Thymus (tissue), 11 donors: Measurements from ENCODE around the gene KAZN. TPM values are rescaled to one million over a fixed set of nuclear protein-coding genes. Genes with fewer than 3 reads are reported as not detected.

Experiments
- DNase-seq, 9 donors: peaks; one replicate each; pipeline ENCODE4 v3.0.0-alpha.2; 2013; ENCODE audit warnings: low spot score in 9 of 9, low read depth in 6 of 9, missing footprints in 1 of 9
- H3K27ac ChIP-seq, 2 donors: one replicate each; pipeline ENCODE4 v1.5.1; 2013; ENCODE audit warnings: control low read depth in 1 of 2, low read depth in 1 of 2, low read length in 1 of 2, mild to moderate bottlenecking in 1 of 2, moderate library complexity in 1 of 2
- H3K27me3 ChIP-seq, 2 donors: one replicate each; pipeline ENCODE4 v1.5.1; 2013; ENCODE audit warnings: low read length in 1 of 2; ENCODE audit not compliant: control insufficient read depth in 2 of 2, insufficient read depth in 1 of 2
- H3K36me3 ChIP-seq, 2 donors: one replicate each; pipeline ENCODE4 v1.5.1; 2013; ENCODE audit warnings: low read length in 1 of 2, mild to moderate bottlenecking in 1 of 2, moderate library complexity in 1 of 2; ENCODE audit not compliant: control insufficient read depth in 2 of 2, insufficient read depth in 2 of 2
- H3K4me1 ChIP-seq, 2 donors: one replicate each; pipeline ENCODE4 v1.5.1; 2013; ENCODE audit warnings: low read length in 2 of 2; ENCODE audit not compliant: control insufficient read depth in 2 of 2, insufficient read depth in 2 of 2
- H3K4me3 ChIP-seq, 2 donors: one replicate each; pipeline ENCODE4 v1.5.1; 2013; ENCODE audit warnings: low read length in 2 of 2, control low read depth in 1 of 2, mild to moderate bottlenecking in 1 of 2
- H3K9me3 ChIP-seq, 2 donors: one replicate each; pipeline ENCODE4 v1.5.1; 2013; ENCODE audit warnings: low read length in 1 of 2, mild to moderate bottlenecking in 1 of 2; ENCODE audit not compliant: control insufficient read depth in 2 of 2, insufficient read depth in 1 of 2
- WGBS: extraction: QIAGEN DNeasy Blood & Tissue Kit; methylation state at CpG from one replicate; pipeline ENCODE4 v1.1.7; 2013; 5-methylcytosine and 5-hydroxymethylcytosine counted together
- polyA plus RNA-seq: library from polyadenylated mRNA; stranded (reverse); fragments of 200-250 nt; gene quantifications from one replicate; pipeline ENCODE4 v1.2.3, GENCODE V29; 2013
- total RNA-seq: library from RNA; stranded (reverse); fragments of 120-200 nt; gene quantifications from one replicate; pipeline ENCODE4 v1.2.4, GENCODE V29; 2013
- donor health status: healthy.

Gene KAZN
- total and polyA plus RNA-seq, 2 donors: 1.3 to 5.7 TPM

DNA sequence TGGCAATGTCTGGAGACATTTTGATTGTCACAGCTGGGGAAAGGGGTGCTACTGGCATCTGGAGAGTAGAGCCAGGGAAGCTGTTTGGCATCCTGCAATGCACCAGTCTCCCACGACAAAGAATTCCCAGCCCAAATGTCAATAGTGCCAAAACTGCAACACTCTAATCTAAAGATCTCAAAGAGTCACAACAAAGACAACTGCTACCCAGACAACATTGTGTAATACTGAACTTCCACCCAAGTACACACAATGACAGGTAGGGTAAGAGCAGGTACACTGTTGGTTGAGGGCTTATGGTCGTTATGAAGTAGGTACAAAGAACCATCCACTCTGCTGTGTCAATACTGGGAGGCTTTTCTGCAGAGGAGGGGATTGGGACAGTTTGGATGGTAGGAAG is 546.8 kb downstream of the KAZN start:
- peaks cover 0 to 4% of the 10 kb centered on the region in 2 donors for H3K27me3 ChIP-seq
- H3K4me1 ChIP-seq: peaks cover 0 to 3% of the 10 kb centered on the region in 2 donors
- H3K36me3 ChIP-seq: no peaks in the 10 kb centered on the region
- H3K9me3 ChIP-seq: no peaks in the 10 kb centered on the region
- no peak overlapping the region for H3K27ac ChIP-seq
- DNase-seq: no peak
- no peak overlapping the region for H3K4me3 ChIP-seq
- 92% methylated on average over 2 of the region's 2 CpGs for WGBS

DNA sequence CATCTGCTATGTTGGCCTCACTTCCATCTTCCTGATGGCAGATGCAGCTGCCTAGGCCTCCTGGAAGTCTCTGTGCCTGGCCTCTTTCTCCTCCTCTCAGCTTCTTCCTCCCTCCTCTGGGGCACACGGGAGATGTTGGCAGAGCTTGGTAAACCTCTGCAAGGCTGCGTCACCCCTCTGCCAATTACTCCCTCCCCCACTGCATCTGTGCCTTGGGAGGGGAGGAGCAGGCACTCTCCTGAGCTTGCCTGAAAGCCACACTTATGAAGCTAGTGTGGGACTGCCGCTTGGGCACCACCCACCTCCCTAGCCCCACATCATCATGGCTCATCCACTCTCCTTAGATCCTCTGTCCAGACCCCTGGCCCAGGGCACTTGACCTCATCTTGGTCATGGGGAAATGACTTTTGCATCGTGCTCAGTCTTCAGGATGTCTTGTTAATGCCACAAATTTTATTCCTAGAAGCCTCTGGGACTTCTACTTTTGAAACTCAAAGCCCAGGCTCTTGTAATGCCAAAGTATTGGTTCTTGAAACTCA is 547.7 kb downstream of the KAZN start:
- DNase-seq: no peak
- Histone ChIP-seq H3K36me3 (no peaks in the 10 kb centered on the region), H3K27me3 (peaks cover under 1 to 13% of the 10 kb centered on the region in 2 donors), H3K4me1 (peaks cover 0 to 3% of the 10 kb centered on the region in 2 donors), H3K27ac (no peak overlapping the region), H3K4me3 (no peak overlapping the region), H3K9me3 (no peaks in the 10 kb centered on the region)
- WGBS: 25% methylated on average over 4 of the region's 4 CpGs

GRCh38 chr1:15146971-15147376 is 548.5 kb downstream of the KAZN start:
- 75% methylated on average over 4 of the region's 4 CpGs for WGBS

GRCh38 chr1:15148004-15148403 is 549.5 kb downstream of the KAZN start:
- no peak for DNase-seq
- WGBS: 97% methylated on average over 6 of the region's 6 CpGs
- no peaks in the 10 kb centered on the region for H3K9me3 ChIP-seq
- H3K4me3 ChIP-seq: no peak overlapping the region
- H3K27me3 ChIP-seq: peaks cover 18 to 29% of the 10 kb centered on the region in 2 donors
- H3K4me1 ChIP-seq: peaks cover 4 to 7% of the 10 kb centered on the region in 2 donors
- H3K36me3 ChIP-seq: no peaks in the 10 kb centered on the region
- H3K27ac ChIP-seq: no peak overlapping the region

More at GRCh38 chr1:15146971-15147376, 548.5 kb downstream of the KAZN start:
- Histone ChIP-seq H3K4me3 (no peak overlapping the region), H3K9me3 (no peaks in the 10 kb centered on the region), H3K27ac (no peak overlapping the region), H3K27me3 (peaks cover 7 to 19% of the 10 kb centered on the region in 2 donors), H3K4me1 (no peaks in the 10 kb centered on the region), H3K36me3 (no peaks in the 10 kb centered on the region)
- no peak for DNase-seq

DNA sequence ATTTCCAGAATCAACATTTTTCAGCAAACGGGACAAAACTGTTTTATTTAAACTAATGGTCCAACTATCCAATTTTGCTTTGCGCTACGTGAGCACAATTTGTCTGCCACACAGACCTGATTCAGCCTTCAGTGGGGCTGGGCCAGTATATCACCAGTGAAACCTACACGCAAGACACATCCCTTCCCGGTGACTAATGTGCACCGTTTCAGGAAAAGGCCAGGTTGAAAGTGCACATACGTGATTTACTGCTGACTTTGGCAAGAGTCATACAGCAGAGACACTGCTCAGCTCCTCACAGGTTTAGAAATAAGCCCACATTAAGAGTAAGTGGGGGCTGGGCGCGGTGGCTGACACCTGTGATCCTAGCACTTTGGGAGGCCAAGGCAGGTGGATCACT is 550.0 kb downstream of the KAZN start:
- no peaks in the 10 kb centered on the region for H3K36me3 ChIP-seq
- 96% methylated on average over 9 of the region's 9 CpGs for WGBS
- H3K27me3 ChIP-seq: peaks cover 22 to 34% of the 10 kb centered on the region in 2 donors
- H3K27ac ChIP-seq: no peak overlapping the region
- peaks cover 4 to 7% of the 10 kb centered on the region in 2 donors for H3K4me1 ChIP-seq
- DNase-seq: no peak
- H3K9me3 ChIP-seq: peaks cover 0 to 1% of the 10 kb centered on the region in 2 donors
- H3K4me3 ChIP-seq: no peak overlapping the region

DNA sequence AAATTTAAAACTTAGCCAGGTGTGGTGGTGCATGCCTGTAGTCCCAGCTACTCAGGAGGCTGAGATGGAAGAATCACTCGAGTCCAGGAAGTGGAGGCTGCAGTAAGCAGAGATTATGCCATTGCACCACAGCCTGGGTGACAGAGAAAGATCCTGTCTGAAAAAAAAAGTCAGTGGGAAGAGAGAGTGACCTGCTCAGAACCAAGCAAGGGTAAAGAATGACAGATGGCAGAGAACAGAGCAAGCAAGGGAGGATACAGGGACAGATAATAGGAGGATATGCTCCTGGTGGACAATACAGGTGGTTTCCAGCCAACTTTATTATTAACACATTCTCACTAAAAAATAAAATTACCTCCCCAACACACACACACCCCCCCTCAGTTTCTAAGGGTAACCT is 550.5 kb downstream of the KAZN start:
- WGBS: 0% methylated on average over 1 of the region's 1 CpG
- no peak overlapping the region for H3K4me3 ChIP-seq
- H3K27ac ChIP-seq: no peak overlapping the region
- no peak for DNase-seq
- peaks cover 26 to 38% of the 10 kb centered on the region in 2 donors for H3K27me3 ChIP-seq
- peaks cover 4 to 8% of the 10 kb centered on the region in 2 donors for H3K4me1 ChIP-seq
- H3K36me3 ChIP-seq: no peaks in the 10 kb centered on the region
- peaks cover 0 to 1% of the 10 kb centered on the region in 2 donors for H3K9me3 ChIP-seq

- no peak overlapping the region for H3K27ac ChIP-seq
- 96% methylated on average over 3 of the region's 3 CpGs for WGBS
Observed at GRCh38 chr1:15150376-15150775, 551.9 kb downstream of the KAZN start.

GRCh38 chr1:15151377-15151806 is 552.9 kb downstream of the KAZN start:
- Histone ChIP-seq H3K36me3 (no peaks in the 10 kb centered on the region), H3K9me3 (peaks cover 0 to 1% of the 10 kb centered on the region in 2 donors), H3K27ac (no peak overlapping the region), H3K4me1 (peaks cover 10 to 30% of the 10 kb centered on the region in 2 donors), H3K4me3 (no peak overlapping the region), H3K27me3 (peaks cover 37 to 58% of the 10 kb centered on the region in 2 donors)
- DNase-seq: no peak
- 91% methylated on average over 5 of the region's 5 CpGs for WGBS

More at GRCh38 chr1:15150376-15150775, 551.9 kb downstream of the KAZN start:
- Histone ChIP-seq H3K9me3 (peaks cover 0 to 1% of the 10 kb centered on the region in 2 donors), H3K36me3 (no peaks in the 10 kb centered on the region), H3K4me1 (peaks cover 4 to 20% of the 10 kb centered on the region in 2 donors), H3K27me3 (peaks cover 37 to 53% of the 10 kb centered on the region in 2 donors), H3K4me3 (no peak overlapping the region)
- no peak for DNase-seq

DNA sequence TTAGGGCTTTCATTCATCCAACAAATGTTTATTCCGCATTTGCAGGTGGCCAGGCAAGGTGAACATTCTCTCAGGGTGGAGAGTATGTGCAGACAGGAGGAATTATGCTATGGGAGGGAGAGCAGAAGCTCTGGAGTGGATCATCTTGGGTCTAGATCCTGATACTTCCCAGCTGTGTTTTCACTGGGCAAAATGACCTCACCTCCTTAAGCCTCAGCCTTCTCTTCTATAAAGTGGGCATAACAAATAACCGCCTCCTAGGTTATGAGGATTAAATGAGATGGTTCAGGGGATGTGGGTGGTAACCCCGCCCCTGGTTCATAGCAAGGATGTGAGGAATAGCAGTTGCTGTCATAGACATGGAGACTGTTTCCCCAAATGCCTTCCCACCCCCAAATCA is 553.4 kb downstream of the KAZN start:
- Histone ChIP-seq H3K27ac (no peak overlapping the region), H3K4me1 (peaks cover 13 to 34% of the 10 kb centered on the region in 2 donors), H3K9me3 (peaks cover 0 to 1% of the 10 kb centered on the region in 2 donors)

More for the DNA sequence above, 553.4 kb downstream of the KAZN start:
- 89% methylated on average over 3 of the region's 3 CpGs for WGBS
- Histone ChIP-seq H3K36me3 (no peaks in the 10 kb centered on the region), H3K4me3 (no peak overlapping the region), H3K27me3 (peaks cover 37 to 58% of the 10 kb centered on the region in 2 donors)
- DNase-seq: no peak
